Panc1 (cell line): ENCODE measurements around the gene ANKH.

Experiments used
- CTCF ChIP-seq: fragments of 450-650 bp; IDR thresholded peaks from 2 replicates; pipeline ENCODE4 v1.5.1; 2017; ENCODE audit warnings: mild to moderate bottlenecking
- REST ChIP-seq, 2 experiments: IDR thresholded peaks; 2 replicates each; pipeline ENCODE4 v1.6.1; 2011 to 2012; ENCODE audit warnings: low read depth in 2 of 2, control low read depth in 1 of 2, low read length in 1 of 2, mild to moderate bottlenecking in 1 of 2, moderate library complexity in 1 of 2; ENCODE audit not compliant: insufficient read depth in 1 of 2
- TCF7L2 ChIP-seq: IDR thresholded peaks from 2 replicates; pipeline ENCODE4 v1.6.1; 2011; ENCODE audit warnings: mild to moderate bottlenecking, low read depth, low read length, inconsistent platforms

DNA sequence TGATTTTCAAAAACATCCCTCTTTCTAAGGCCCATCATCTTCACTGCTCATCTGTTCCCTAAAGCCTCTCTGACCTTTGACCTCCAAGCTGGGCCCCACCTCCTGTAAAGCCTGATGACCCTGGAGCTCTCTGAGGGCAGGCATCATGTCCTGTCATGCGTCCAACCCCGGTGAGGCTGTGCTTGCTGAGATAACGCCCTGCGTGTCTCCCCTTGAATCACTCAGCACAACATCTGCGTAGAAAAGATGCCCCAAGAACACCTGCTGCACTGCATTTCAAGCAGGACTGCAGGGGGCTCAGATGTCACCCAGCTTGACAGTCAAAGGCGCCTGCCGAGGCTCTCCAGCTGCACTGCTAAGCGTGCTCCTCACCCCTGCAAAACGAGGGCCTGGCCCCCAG lies 129.1 kb downstream of the ANKH start:
- no peak for TF ChIP-seq TCF7L2
- TF ChIP-seq CTCF: no peak
- no peak for TF ChIP-seq REST (IDR thresholded peaks at IDR 0.05; ENCODE audit: insufficient read depth in 1 of 2, low read depth in 2 of 2, low read length in 1 of 2)
